ENCODE data around the gene MTHFD1.

- TF ChIP-seq TRIM25 (IDR thresholded peaks at IDR 0.05; ENCODE audit: borderline replicate concordance) (no peak), MAFK (IDR thresholded peaks at IDR 0.05; ENCODE audit: low read length) (no peak), ZNF121 (CRISPR knock-in tag; conservative IDR thresholded peaks at IDR 0.05) (no peak), KLF16 (IDR thresholded peaks at IDR 0.05) (no peak), CEBPB (tag; IDR thresholded peaks at IDR 0.05) (no peak), MTA3 (IDR thresholded peaks at IDR 0.05; ENCODE audit: borderline replicate concordance) (no peak), POLR2AphosphoS2 (IDR thresholded peaks at IDR 0.05; ENCODE audit: low read length) (no peak)
- TF ChIP-seq, protein P1, sequence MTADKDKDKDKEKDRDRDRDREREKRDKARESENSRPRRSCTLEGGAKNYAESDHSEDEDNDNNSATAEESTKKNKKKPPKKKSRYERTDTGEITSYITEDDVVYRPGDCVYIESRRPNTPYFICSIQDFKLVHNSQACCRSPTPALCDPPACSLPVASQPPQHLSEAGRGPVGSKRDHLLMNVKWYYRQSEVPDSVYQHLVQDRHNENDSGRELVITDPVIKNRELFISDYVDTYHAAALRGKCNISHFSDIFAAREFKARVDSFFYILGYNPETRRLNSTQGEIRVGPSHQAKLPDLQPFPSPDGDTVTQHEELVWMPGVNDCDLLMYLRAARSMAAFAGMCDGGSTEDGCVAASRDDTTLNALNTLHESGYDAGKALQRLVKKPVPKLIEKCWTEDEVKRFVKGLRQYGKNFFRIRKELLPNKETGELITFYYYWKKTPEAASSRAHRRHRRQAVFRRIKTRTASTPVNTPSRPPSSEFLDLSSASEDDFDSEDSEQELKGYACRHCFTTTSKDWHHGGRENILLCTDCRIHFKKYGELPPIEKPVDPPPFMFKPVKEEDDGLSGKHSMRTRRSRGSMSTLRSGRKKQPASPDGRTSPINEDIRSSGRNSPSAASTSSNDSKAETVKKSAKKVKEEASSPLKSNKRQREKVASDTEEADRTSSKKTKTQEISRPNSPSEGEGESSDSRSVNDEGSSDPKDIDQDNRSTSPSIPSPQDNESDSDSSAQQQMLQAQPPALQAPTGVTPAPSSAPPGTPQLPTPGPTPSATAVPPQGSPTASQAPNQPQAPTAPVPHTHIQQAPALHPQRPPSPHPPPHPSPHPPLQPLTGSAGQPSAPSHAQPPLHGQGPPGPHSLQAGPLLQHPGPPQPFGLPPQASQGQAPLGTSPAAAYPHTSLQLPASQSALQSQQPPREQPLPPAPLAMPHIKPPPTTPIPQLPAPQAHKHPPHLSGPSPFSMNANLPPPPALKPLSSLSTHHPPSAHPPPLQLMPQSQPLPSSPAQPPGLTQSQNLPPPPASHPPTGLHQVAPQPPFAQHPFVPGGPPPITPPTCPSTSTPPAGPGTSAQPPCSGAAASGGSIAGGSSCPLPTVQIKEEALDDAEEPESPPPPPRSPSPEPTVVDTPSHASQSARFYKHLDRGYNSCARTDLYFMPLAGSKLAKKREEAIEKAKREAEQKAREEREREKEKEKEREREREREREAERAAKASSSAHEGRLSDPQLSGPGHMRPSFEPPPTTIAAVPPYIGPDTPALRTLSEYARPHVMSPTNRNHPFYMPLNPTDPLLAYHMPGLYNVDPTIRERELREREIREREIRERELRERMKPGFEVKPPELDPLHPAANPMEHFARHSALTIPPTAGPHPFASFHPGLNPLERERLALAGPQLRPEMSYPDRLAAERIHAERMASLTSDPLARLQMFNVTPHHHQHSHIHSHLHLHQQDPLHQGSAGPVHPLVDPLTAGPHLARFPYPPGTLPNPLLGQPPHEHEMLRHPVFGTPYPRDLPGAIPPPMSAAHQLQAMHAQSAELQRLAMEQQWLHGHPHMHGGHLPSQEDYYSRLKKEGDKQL (CRISPR knock-in tag; IDR thresholded peaks at IDR 0.05; ENCODE audit: borderline replicate concordance) = no peak
- TF ChIP-seq, protein P2, sequence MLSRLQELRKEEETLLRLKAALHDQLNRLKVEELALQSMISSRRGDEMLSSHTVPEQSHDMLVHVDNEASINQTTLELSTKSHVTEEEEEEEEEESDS (CRISPR knock-in tag; IDR thresholded peaks at IDR 0.05) = no peak
These were observed 35.8 kb downstream of the MTHFD1 start for GRCh38 chr14:64423987-64424386.
